Duodenal mucosa (tissue), 2 donors: ENCODE measurements around the gene ROR2.
A peak's percentile ranks its signal among the peaks of the same experiment; 100 is the strongest.
"Not testable (repeated sequence)": the region's sequence is repeated elsewhere in the genome, so short reads cannot be mapped to it uniquely, and the experiment has no call there.

ENCODE experiments used
- H3K27ac ChIP-seq: one replicate; pipeline ENCODE4 v1.7.0; 2013; ENCODE audit warnings: low read depth, low read length
- H3K27me3 ChIP-seq, 2 donors: one replicate each; pipeline ENCODE4 v1.7.0; 2013; ENCODE audit warnings: low read length in 2 of 2, control low read depth in 1 of 2; ENCODE audit not compliant: insufficient read depth in 2 of 2, control insufficient read depth in 1 of 2
- H3K36me3 ChIP-seq, 2 donors: one replicate each; pipeline ENCODE4 v1.7.0; 2013; ENCODE audit warnings: low read length in 2 of 2, control low read depth in 1 of 2; ENCODE audit not compliant: insufficient read depth in 2 of 2, control insufficient read depth in 1 of 2
- H3K4me1 ChIP-seq, 2 donors: one replicate each; pipeline ENCODE4 v1.7.0; 2013; ENCODE audit warnings: low read length in 2 of 2, control low read depth in 1 of 2; ENCODE audit not compliant: insufficient read depth in 2 of 2, control insufficient read depth in 1 of 2
- H3K4me3 ChIP-seq, 2 donors: one replicate each; pipeline ENCODE4 v1.7.0; 2013; ENCODE audit warnings: low read length in 2 of 2, low read depth in 1 of 2
- H3K9ac ChIP-seq, 2 donors: one replicate each; pipeline ENCODE4 v1.7.0; 2013; ENCODE audit warnings: low read length in 2 of 2, low read depth in 1 of 2
- H3K9me3 ChIP-seq, 2 donors: one replicate each; pipeline ENCODE4 v1.7.0; 2013; ENCODE audit warnings: low read length in 2 of 2, control low read depth in 1 of 2; ENCODE audit not compliant: control insufficient read depth in 1 of 2

The ROR2 gene

GRCh38 chr9:91532325-91532724, 417.7 kb downstream of the ROR2 start:
- no peaks in the 10 kb centered on the region for H3K36me3 ChIP-seq
- no peak overlapping the region for H3K4me3 ChIP-seq
- H3K9me3 ChIP-seq: no peaks in the 10 kb centered on the region
- no peaks in the 10 kb centered on the region for H3K4me1 ChIP-seq
- H3K9ac ChIP-seq: no peak overlapping the region
- no peaks in the 10 kb centered on the region for H3K27me3 ChIP-seq
- H3K27ac ChIP-seq: no peak overlapping the region

- Histone ChIP-seq H3K27me3 (no peaks in the 10 kb centered on the region), H3K36me3 (no peaks in the 10 kb centered on the region), H3K27ac (no peak overlapping the region), H3K9me3 (no peaks in the 10 kb centered on the region), H3K9ac (no peak overlapping the region), H3K4me3 (no peak overlapping the region), H3K4me1 (no peaks in the 10 kb centered on the region)
Observed at GRCh38 chr9:91530829-91531228, 419.2 kb downstream of the ROR2 start.

- Histone ChIP-seq H3K9me3 (no peaks in the 10 kb centered on the region), H3K9ac (no peak overlapping the region)
Observed at GRCh38 chr9:91522481-91522880, 427.5 kb downstream of the ROR2 start.

GRCh38 chr9:91519520-91520277, 430.3 kb downstream of the ROR2 start:
- no peak overlapping the region for H3K9ac ChIP-seq
- H3K27ac ChIP-seq: no peak overlapping the region
- peaks cover 0 to 3% of the 10 kb centered on the region in 2 donors for H3K4me1 ChIP-seq
- no peaks in the 10 kb centered on the region for H3K9me3 ChIP-seq
- no peaks in the 10 kb centered on the region for H3K36me3 ChIP-seq
- H3K27me3 ChIP-seq: no peaks in the 10 kb centered on the region
- H3K4me3 ChIP-seq: no peak overlapping the region

More at GRCh38 chr9:91522481-91522880, 427.5 kb downstream of the ROR2 start:
- no peaks in the 10 kb centered on the region for H3K27me3 ChIP-seq
- H3K36me3 ChIP-seq: no peaks in the 10 kb centered on the region
- no peaks in the 10 kb centered on the region for H3K4me1 ChIP-seq
- H3K27ac ChIP-seq: no peak overlapping the region
- no peak overlapping the region for H3K4me3 ChIP-seq

GRCh38 chr9:91518462-91518861, 431.6 kb downstream of the ROR2 start:
- no peaks in the 10 kb centered on the region for H3K36me3 ChIP-seq
- no peak overlapping the region for H3K9ac ChIP-seq
- H3K27me3 ChIP-seq: no peaks in the 10 kb centered on the region
- no peak overlapping the region for H3K4me3 ChIP-seq
- peaks cover 0 to 3% of the 10 kb centered on the region in 2 donors for H3K4me1 ChIP-seq
- H3K27ac ChIP-seq: no peak overlapping the region
- no peaks in the 10 kb centered on the region for H3K9me3 ChIP-seq

GRCh38 chr9:91517801-91518200, 432.2 kb downstream of the ROR2 start:
- no peak overlapping the region for H3K4me3 ChIP-seq
- no peaks in the 10 kb centered on the region for H3K36me3 ChIP-seq
- peaks cover 0 to 3% of the 10 kb centered on the region in 2 donors for H3K4me1 ChIP-seq
- H3K9ac ChIP-seq: no peak overlapping the region
- no peak overlapping the region for H3K27ac ChIP-seq
- no peaks in the 10 kb centered on the region for H3K27me3 ChIP-seq
- no peaks in the 10 kb centered on the region for H3K9me3 ChIP-seq

GRCh38 chr9:91517332-91517731, 432.7 kb downstream of the ROR2 start:
- H3K27ac ChIP-seq, H3K9ac ChIP-seq, H3K4me1 ChIP-seq, H3K4me3 ChIP-seq, H3K27me3 ChIP-seq, H3K9me3 ChIP-seq, H3K36me3 ChIP-seq: not testable (repeated sequence)

- Histone ChIP-seq H3K9ac (no peak overlapping the region), H3K4me3 (no peak overlapping the region), H3K9me3 (no peaks in the 10 kb centered on the region), H3K27me3 (no peaks in the 10 kb centered on the region), H3K27ac (no peak overlapping the region), H3K36me3 (no peaks in the 10 kb centered on the region), H3K4me1 (peaks cover 0 to 3% of the 10 kb centered on the region in 2 donors)
Observed at GRCh38 chr9:91516777-91517176, 433.3 kb downstream of the ROR2 start.

GRCh38 chr9:91516081-91516480, 433.9 kb downstream of the ROR2 start:
- no peaks in the 10 kb centered on the region for H3K9me3 ChIP-seq
- no peak overlapping the region for H3K4me3 ChIP-seq
- peaks cover 0 to 3% of the 10 kb centered on the region in 2 donors for H3K4me1 ChIP-seq
- no peak overlapping the region for H3K9ac ChIP-seq
- H3K36me3 ChIP-seq: no peaks in the 10 kb centered on the region
- no peak overlapping the region for H3K27ac ChIP-seq
- no peaks in the 10 kb centered on the region for H3K27me3 ChIP-seq

- H3K27me3 ChIP-seq: no peaks in the 10 kb centered on the region
- no peak overlapping the region for H3K27ac ChIP-seq
- H3K4me3 ChIP-seq: peak overlapping the region; percentile 3 to 20
- no peak overlapping the region for H3K9ac ChIP-seq
- peaks cover 0 to 3% of the 10 kb centered on the region in 2 donors for H3K4me1 ChIP-seq
- H3K9me3 ChIP-seq: no peaks in the 10 kb centered on the region
- H3K36me3 ChIP-seq: no peaks in the 10 kb centered on the region
Observed at GRCh38 chr9:91515074-91515687, 434.8 kb downstream of the ROR2 start.
